ENCODE data around the gene PXDN.
"Not testable (repeated sequence)": the region's sequence is repeated elsewhere in the genome, so short reads cannot be mapped to it uniquely, and the experiment has no call there.

PXDN gene

GRCh38 chr2:1634681-1635341, 109.5 kb downstream of the PXDN start:
- no peak for DNase-seq (ENCODE audit: extremely low read depth in 1 of 2, low read depth in 1 of 2)

- DNase-seq (ENCODE audit: extremely low read depth in 1 of 2, low read depth in 1 of 2): no peak
Measured at GRCh38 chr2:1633936-1634587, 110.3 kb downstream of the PXDN start.

- no peak for DNase-seq (ENCODE audit: extremely low read depth in 1 of 2, low read depth in 1 of 2)
Measured at GRCh38 chr2:1633092-1633671, 111.1 kb downstream of the PXDN start.

GRCh38 chr2:1632510-1632909, 111.8 kb downstream of the PXDN start:
- DNase-seq (ENCODE audit: extremely low read depth in 1 of 2, low read depth in 1 of 2): no peak

GRCh38 chr2:1632002-1632348, 112.3 kb downstream of the PXDN start:
- DNase-seq (ENCODE audit: extremely low read depth in 1 of 2, low read depth in 1 of 2): no peak

- no peak for DNase-seq (ENCODE audit: extremely low read depth in 1 of 2, low read depth in 1 of 2)
Measured at GRCh38 chr2:1631292-1632001, 112.9 kb downstream of the PXDN start.

- DNase-seq (ENCODE audit: extremely low read depth in 1 of 2, low read depth in 1 of 2): no peak
Measured at GRCh38 chr2:1628893-1629292, 115.4 kb downstream of the PXDN start.

GRCh38 chr2:1627628-1628381, 116.5 kb downstream of the PXDN start:
- no peak for DNase-seq (ENCODE audit: extremely low read depth in 1 of 2, low read depth in 1 of 2)

- no peak for DNase-seq (ENCODE audit: extremely low read depth in 1 of 2, low read depth in 1 of 2)
Measured at GRCh38 chr2:1626271-1626681, 118.0 kb downstream of the PXDN start.

GRCh38 chr2:1625281-1626001, 118.9 kb downstream of the PXDN start:
- DNase-seq (ENCODE audit: extremely low read depth in 1 of 2, low read depth in 1 of 2): no peak

GRCh38 chr2:1623906-1624445, 120.3 kb downstream of the PXDN start:
- DNase-seq (ENCODE audit: extremely low read depth in 1 of 2, low read depth in 1 of 2): no peak

- DNase-seq (ENCODE audit: extremely low read depth in 1 of 2, low read depth in 1 of 2): no peak
Measured at GRCh38 chr2:1622521-1623200, 121.7 kb downstream of the PXDN start.

GRCh38 chr2:1621976-1622375, 122.3 kb downstream of the PXDN start:
- not testable (repeated sequence) for DNase-seq (ENCODE audit: extremely low read depth in 1 of 2, low read depth in 1 of 2)

GRCh38 chr2:1621501-1621900, 122.8 kb downstream of the PXDN start:
- DNase-seq (ENCODE audit: extremely low read depth in 1 of 2, low read depth in 1 of 2): no peak

GRCh38 chr2:1621041-1621440, 123.3 kb downstream of the PXDN start:
- no peak for DNase-seq (ENCODE audit: extremely low read depth in 1 of 2, low read depth in 1 of 2)

- DNase-seq (ENCODE audit: extremely low read depth in 1 of 2, low read depth in 1 of 2): no peak
Measured at GRCh38 chr2:1620081-1620480, 124.2 kb downstream of the PXDN start.

GRCh38 chr2:1619556-1619955, 124.8 kb downstream of the PXDN start:
- no peak for DNase-seq (ENCODE audit: extremely low read depth in 1 of 2, low read depth in 1 of 2)

- no peak for DNase-seq (ENCODE audit: extremely low read depth in 1 of 2, low read depth in 1 of 2)
Measured at GRCh38 chr2:1618974-1619373, 125.3 kb downstream of the PXDN start.

GRCh38 chr2:1618191-1618961, 125.9 kb downstream of the PXDN start:
- DNase-seq (ENCODE audit: extremely low read depth in 1 of 2, low read depth in 1 of 2): no peak
